Stimulated activated CD4-positive, alpha-beta T cell treated with anti-CD3 and anti-CD28 coated beads, Interleukin-4, amount 100 ng/mL, for 24 hours (primary cell): Measurements from ENCODE around the gene SLC25A25.

Experiments
- DNase-seq: peaks from one replicate; pipeline ENCODE4 v3.0.0-alpha.2; 2020

The SLC25A25 gene

GRCh38 chr9:128149001-128149701, 81.1 kb downstream of the SLC25A25 start, which contains the start of gene LCN2:
Gene LCN2 (plus strand): TSS chr9:128149453. CDS start chr9:128149526, 73 bp downstream.
- no peak for DNase-seq

GRCh38 chr9:128149951-128150593, 82.0 kb downstream of the SLC25A25 start:
- DNase-seq = no peak

GRCh38 chr9:128150594-128151308, 82.7 kb downstream of the SLC25A25 start:
- no peak for DNase-seq

GRCh38 chr9:128151309-128152132, 83.5 kb downstream of the SLC25A25 start:
- DNase-seq = no peak

- no peak for DNase-seq
Measured at GRCh38 chr9:128152133-128153059, 84.4 kb downstream of the SLC25A25 start.

- DNase-seq = no peak
Measured at GRCh38 chr9:128153060-128153946, 85.3 kb downstream of the SLC25A25 start.

- no peak for DNase-seq
Measured at GRCh38 chr9:128153947-128154695, 86.1 kb downstream of the SLC25A25 start.

- no peak for DNase-seq
Measured at GRCh38 chr9:128155736-128156500, 87.9 kb downstream of the SLC25A25 start.
